MM.1S (cell line): ENCODE results near the gene TIPIN.

Source experiments
- EZH2 ChIP-seq: fragments of 300-600 bp; sonication (generic); optimal IDR thresholded peaks from 2 replicates; pipeline ENCODE3; 2017; ENCODE audit warnings: low read depth, mild to moderate bottlenecking, antibody characterized with exemption, low read length, mixed read lengths
- TF ChIP-seq, protein P1 (sequence below): fragments of 300-600 bp; sonication (generic); IDR thresholded peaks from 2 replicates; pipeline ENCODE4 v1.5.1; 2016; ENCODE audit warnings: antibody characterized with exemption, low read length, mixed read lengths

DNA sequence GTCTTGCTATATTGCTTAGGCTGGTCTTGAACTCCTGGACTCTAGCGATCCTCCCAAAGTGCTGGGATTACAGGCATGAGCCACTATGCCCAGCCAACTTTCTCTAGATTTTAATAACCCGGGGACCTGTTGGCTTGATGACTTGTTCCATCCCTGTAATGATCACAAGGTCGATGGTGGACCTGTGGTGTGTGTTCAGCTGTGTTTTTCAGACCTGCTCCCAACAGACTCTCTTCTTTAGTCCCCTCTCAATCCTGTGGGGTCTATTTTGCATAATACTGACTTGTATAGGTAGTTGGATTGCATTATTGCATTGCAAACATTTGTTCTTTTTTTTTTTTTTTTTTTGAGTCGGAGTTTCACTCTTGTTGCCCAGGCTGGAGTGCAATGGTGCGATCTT, 32.1 kb upstream of the TIPIN start:
- TF ChIP-seq, protein P1, sequence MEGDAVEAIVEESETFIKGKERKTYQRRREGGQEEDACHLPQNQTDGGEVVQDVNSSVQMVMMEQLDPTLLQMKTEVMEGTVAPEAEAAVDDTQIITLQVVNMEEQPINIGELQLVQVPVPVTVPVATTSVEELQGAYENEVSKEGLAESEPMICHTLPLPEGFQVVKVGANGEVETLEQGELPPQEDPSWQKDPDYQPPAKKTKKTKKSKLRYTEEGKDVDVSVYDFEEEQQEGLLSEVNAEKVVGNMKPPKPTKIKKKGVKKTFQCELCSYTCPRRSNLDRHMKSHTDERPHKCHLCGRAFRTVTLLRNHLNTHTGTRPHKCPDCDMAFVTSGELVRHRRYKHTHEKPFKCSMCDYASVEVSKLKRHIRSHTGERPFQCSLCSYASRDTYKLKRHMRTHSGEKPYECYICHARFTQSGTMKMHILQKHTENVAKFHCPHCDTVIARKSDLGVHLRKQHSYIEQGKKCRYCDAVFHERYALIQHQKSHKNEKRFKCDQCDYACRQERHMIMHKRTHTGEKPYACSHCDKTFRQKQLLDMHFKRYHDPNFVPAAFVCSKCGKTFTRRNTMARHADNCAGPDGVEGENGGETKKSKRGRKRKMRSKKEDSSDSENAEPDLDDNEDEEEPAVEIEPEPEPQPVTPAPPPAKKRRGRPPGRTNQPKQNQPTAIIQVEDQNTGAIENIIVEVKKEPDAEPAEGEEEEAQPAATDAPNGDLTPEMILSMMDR: no peak
- TF ChIP-seq EZH2: no peak
